Dermis lymphatic vessel endothelial cell (primary cell): ENCODE results near the gene SLC44A5. TPM values are rescaled to one million over a fixed set of nuclear protein-coding genes. Genes with fewer than 3 reads are reported as not detected.

ENCODE experiments used
- total RNA-seq: library from RNA; depleted of rRNA; stranded (reverse); fragments of >200 nt; gene quantifications from 2 replicates; pipeline ENCODE4 v1.2.1, GENCODE V29; 2014

SLC44A5 gene
- 2.5 and 8.7 TPM in 2 replicates for total RNA-seq

DNA sequence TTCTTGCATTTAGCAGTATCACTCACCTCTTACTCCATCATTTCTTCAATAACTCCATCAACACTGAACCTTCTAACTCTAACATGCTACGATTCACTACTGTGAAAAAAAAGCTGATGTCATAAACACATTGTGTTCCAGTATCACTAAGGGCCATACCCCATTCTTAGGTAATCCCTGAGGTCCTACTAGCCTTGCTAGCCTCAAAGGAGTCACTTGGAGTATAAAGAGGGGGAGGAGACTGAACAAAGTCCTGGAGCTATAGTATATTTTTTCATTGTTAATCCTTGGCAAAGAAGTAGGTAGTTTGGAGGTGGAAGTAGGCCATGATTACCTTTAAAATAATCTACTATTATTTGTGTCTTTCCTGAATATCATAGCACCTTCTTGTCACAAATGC, at the start of gene SLC44A5:
Gene SLC44A5, minus strand, starts transcription at position 101 of the 400 bp plus-strand sequence. CDS start 69,667 bp downstream, outside the sequence.

Other genes starting within 250 kb of the SLC44A5 start
- 33.9 and 42.4 TPM in 2 replicates for gene ACADM, start 113.6 kb upstream of the SLC44A5 start, total RNA-seq
- gene RABGGTB, start 175.1 kb upstream of the SLC44A5 start, total RNA-seq, result 50.6 and 71.9 TPM in 2 replicates
- gene MSH4, start 185.8 kb upstream of the SLC44A5 start, total RNA-seq, result 0.11 and 0.17 TPM in 2 replicates